HTERT RPE-1 (cell line): ENCODE measurements around the gene S100A13.
"Not testable (repeated sequence)": the region's sequence is repeated elsewhere in the genome, so short reads cannot be mapped to it uniquely, and the experiment has no call there.

Source experiments
- in situ Hi-C: fragments of 300-500 bp; cut with MboI; formaldehyde crosslinking; loops from 4 replicates; pipeline ENCODE4 v1.14.3; 2020; ENCODE audit warnings: low sequenced_read_pairs

Gene S100A13

DNA sequence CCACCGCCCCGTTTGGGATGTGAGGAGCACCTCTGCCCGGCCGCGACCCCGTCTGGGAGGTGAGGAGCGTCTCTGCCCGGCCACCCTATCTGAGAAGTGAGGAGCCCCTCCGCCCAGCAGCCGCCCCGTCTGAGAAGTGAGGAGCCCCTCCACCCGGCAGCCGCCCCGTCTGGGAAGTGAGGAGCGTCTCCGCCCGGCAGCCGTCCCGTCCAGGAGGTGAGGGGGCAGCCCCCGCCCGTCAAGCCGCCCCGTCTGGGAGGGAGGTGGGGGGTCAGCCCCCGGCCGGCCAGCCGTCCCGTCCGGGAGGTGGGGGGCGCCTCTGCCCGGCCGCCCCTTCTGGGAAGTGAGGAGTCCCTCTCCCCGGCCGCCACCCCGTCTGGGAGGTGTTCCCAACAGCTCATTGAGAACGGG lies 52.2 kb downstream of the S100A13 start:
- in situ Hi-C loops = not testable (repeated sequence)

DNA sequence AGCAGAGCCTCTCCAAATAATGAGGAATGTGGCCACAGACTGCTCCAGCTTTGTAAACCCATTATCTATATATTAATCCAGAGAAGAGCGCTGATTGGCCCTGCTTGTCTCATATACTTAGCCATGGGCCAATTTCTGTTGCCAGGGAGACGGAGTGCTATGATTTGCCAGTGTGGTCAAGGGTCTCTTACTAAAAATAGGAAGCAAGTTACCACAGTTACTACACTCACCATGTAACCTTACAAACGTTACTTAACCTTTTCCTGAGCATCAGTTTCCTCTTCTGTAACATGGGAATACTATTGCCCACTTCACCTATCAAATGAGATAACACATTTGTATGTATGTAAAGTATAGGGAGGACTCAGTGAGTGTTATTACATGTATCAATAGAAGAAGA lies 54.0 kb downstream of the S100A13 start:
- in situ Hi-C loops = no loop called here

DNA sequence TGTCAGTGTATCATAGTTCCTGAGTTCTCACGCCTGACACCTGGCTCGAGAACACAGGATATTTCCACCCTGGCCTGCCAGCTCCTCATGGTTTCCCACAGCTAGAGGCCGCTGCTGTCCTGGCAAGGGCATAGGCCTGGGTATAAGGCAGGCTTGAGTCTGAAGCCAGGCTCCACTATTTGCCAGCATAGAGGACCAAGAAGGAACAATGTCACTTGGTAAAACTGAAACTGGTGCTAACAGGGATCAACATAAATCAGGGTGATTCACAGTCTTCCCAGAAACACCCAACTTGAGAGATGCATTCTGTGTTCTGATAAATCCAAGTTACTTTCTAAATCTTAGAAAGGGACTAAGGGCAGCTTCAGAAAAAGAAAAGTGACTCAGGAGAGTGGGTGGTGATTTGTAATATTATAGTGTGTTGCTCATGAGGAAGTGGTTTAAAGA lies 54.7 kb downstream of the S100A13 start:
- in situ Hi-C loops = no loop called here

DNA sequence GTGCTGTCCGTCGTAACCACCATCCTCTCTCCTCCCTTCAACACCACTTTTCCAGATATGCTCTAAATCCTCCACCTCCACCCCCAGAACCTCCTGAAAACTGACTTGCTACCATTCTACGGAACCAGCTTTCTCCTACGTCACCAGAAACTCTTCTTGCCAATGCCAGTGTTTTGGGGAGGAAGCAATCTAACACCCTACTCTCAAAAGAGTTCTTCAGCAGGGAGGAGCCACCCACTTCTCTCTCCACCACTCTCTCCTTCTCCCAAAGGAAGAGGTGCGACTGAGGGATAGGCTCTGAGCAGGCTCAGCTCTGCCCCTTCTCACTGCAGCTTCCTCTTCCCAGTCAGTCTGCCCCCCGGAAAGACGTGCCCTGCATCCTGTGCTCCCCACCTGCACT lies 55.6 kb downstream of the S100A13 start:
- in situ Hi-C loops = no loop called here

DNA sequence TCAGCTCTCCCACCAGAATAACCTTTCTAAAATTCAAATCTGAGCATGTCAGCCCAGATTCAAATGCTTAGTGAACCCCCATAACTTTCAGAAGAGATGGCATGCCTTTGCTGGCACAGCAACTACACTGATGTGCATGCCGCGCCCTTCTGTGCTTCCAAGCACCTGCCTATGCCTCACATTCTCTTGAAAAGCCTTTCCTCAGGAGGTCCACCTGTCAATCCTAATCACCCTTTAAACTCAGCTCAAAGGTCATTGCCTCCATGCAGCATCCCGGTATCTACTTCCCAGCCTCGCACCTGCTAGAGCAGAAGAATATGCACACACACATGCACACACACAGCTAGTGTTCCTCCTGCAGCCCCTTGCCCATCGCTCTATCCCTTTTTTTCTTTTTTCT lies 56.4 kb downstream of the S100A13 start:
- in situ Hi-C loops = no loop called here

DNA sequence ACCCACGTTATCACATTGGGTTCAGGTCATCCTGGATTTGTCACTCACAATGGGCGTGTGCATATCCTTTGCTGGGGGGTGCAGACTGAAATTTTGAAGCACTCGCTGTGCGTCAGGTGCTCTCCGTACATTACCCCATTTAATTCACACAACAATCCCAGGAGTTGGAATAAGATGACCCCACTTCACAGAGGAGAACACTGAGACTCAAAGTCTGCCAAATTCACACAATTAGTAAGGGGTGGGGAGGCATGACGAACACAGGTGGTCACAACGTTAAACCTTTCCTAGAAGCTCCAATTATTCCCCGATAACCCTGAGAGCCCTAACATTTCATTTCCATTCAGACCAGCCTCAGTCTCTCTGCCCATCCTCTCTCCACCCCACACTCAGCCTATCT lies 57.8 kb downstream of the S100A13 start:
- in situ Hi-C loops = no loop called here
